Ovary (tissue), 10 donors: ENCODE data around the gene NOS3. TPM values are rescaled to one million over a fixed set of nuclear protein-coding genes. Genes with fewer than 3 reads are reported as not detected.
A peak's percentile ranks its signal among the peaks of the same experiment; 100 is the strongest.

Source experiments
- DNase-seq, 5 donors: peaks; one replicate each; pipeline ENCODE4 v3.0.0-alpha.2; 2019 to 2020
- H3K27ac ChIP-seq, 2 donors: fragments of 200-600 bp; one replicate each; pipeline versions ENCODE4 v1.5.1 to v1.8.0; 2019 to 2022
- H3K27me3 ChIP-seq: fragments of 200-600 bp; one replicate; pipeline ENCODE4 v1.8.0; 2022
- H3K36me3 ChIP-seq: fragments of 200-600 bp; sonication (generic); one replicate; pipeline ENCODE4 v1.5.1; 2019
- H3K4me1 ChIP-seq: one replicate; pipeline ENCODE4 v1.8.1; 2013; ENCODE audit warnings: mild to moderate bottlenecking, moderate library complexity; ENCODE audit not compliant: insufficient read depth
- H3K4me3 ChIP-seq: fragments of 200-600 bp; sonication (generic); one replicate; pipeline ENCODE4 v1.5.1; 2017
- H3K9me3 ChIP-seq, 2 donors: fragments of 200-600 bp in 1 of 2; sonication (generic) in 1 of 2; one replicate each; pipeline versions ENCODE4 v1.5.1 to v1.8.1; 2013 to 2019; ENCODE audit warnings: mild to moderate bottlenecking in 1 of 2, moderate library complexity in 1 of 2
- CTCF ChIP-seq, 3 donors: fragments of 450-650 bp in 2 of 3; fragments of 200-600 bp in 1 of 3; IDR thresholded peaks; one replicate each; pipeline versions ENCODE4 v1.5.1 to v1.8.0; 2016 to 2022; ENCODE audit warnings: antibody characterized with exemption in 3 of 3, mild to moderate bottlenecking in 1 of 3
- EP300 ChIP-seq: sonication (generic); formaldehyde crosslinking; IDR thresholded peaks from one replicate; pipeline ENCODE4 v1.6.1; 2017; ENCODE audit warnings: antibody characterized with exemption
- POLR2A ChIP-seq: fragments of 450-650 bp; IDR thresholded peaks from one replicate; pipeline ENCODE4 v1.6.1; 2017; ENCODE audit warnings: antibody characterized with exemption, mild to moderate bottlenecking, moderate library complexity
- WGBS, 3 donors: extraction: QIAGEN DNeasy Blood & Tissue Kit in 1 of 3; methylation state at CpG; one replicate each; pipeline versions ENCODE4 v1.1.5 to v1.1.7; 2013 to 2017; 5-methylcytosine and 5-hydroxymethylcytosine counted together
- intact Hi-C, 4 donors: fragments of 100-400 bp; cut with DNase I; formaldehyde crosslinking; loops; one replicate each; pipeline versions ENCODE4 v1.11.0 to v1.15.1; 2022 to 2023
- long read RNA-seq, 3 donors: library from polyadenylated mRNA in 2 of 3; unstranded in 2 of 3; transcript quantifications; one replicate each; pipeline ENCODE4 v2.0.0 and lab custom pipeline, GENCODE V29; 2021 to 2026
- polyA plus RNA-seq, 2 donors: library from polyadenylated mRNA; stranded (reverse); fragments of 200-250 nt in 1 of 2; fragments of 350-450 nt in 1 of 2; fragmentation: Illumina TruSeq in 1 of 2; extraction: RNeasy Lipid Tissue Mini Kit (QIAGEN cat#74804) in 1 of 2; gene quantifications; one replicate each; pipeline ENCODE4 v1.2.3, GENCODE V29; 2013 to 2014
- total RNA-seq, 7 donors: library from RNA; depleted of rRNA in 2 of 7; stranded (reverse); fragments of >200 nt in 2 of 7; fragmentation: NEBNext Ultra II Directional in 3 of 7; extraction: Animal tissue kit (Norgen Biotek cat#: 25700) in 3 of 7; gene quantifications; one replicate each; pipeline versions ENCODE4 v1.1.0 to v1.2.4, GENCODE V29; 2016 to 2023
- donor health status: DM: no; HTN: no; CAD: no; lungs with moderate emphysema.
- donor health status: DM: no; HTN: no; CAD: no.
- donor health status: Bipolar disorder and iron deficiency.
- donor health status: DM: yes; HTN: yes; CAD: no.
- donor health status: DM: no; HTN: no; CAD: no.
- donor health status: DM: yes; HTN: yes; CAD: no.

The NOS3 gene
- total RNA-seq, result 10 to 100 TPM in 1 of 7 donors, 1 to 10 TPM in 6; 2.9 to 26.0 (median 5.4) TPM
- polyA plus RNA-seq, result 1 to 10 TPM; 1.0 to 8.9 TPM
- long read RNA-seq, donor 1, partial matches to known transcripts, result 5 of 8 reads
- long read RNA-seq, donor 1, other reads (novel, unspliced or antisense), result 3 of 8 reads
- long read RNA-seq, donor 2, result 0 reads
- long read RNA-seq, donor 3, partial matches to known transcripts, result 19 of 22 reads
- long read RNA-seq, donor 3, other reads (novel, unspliced or antisense), result 3 of 22 reads

- H3K4me1 ChIP-seq, result peaks cover 5% of the 10 kb centered on the region
- H3K36me3 ChIP-seq, result no peaks in the 10 kb centered on the region
- 88 to 96% (median 93%) methylated on average over 12 of the region's 12 CpGs for WGBS, 3 donors
- no peak for DNase-seq
- no peaks in the 10 kb centered on the region for H3K27me3 ChIP-seq
- H3K27ac ChIP-seq, result no peak within 1 kb of the TSS
- no peak for TF ChIP-seq EP300
- TF ChIP-seq CTCF (IDR thresholded peaks at IDR 0.05), result no peak
- TF ChIP-seq POLR2A, result no peak
- no peaks in the 10 kb centered on the region for H3K9me3 ChIP-seq
- intact Hi-C loops, result no loop called here
- no peak within 1 kb of the TSS for H3K4me3 ChIP-seq
Measured at GRCh38 chr7:150990416-150991186, at the start of gene NOS3. NOS3 (plus strand) TSS chr7:150991017; CDS start chr7:150993804, 2,787 bp downstream.

DNA sequence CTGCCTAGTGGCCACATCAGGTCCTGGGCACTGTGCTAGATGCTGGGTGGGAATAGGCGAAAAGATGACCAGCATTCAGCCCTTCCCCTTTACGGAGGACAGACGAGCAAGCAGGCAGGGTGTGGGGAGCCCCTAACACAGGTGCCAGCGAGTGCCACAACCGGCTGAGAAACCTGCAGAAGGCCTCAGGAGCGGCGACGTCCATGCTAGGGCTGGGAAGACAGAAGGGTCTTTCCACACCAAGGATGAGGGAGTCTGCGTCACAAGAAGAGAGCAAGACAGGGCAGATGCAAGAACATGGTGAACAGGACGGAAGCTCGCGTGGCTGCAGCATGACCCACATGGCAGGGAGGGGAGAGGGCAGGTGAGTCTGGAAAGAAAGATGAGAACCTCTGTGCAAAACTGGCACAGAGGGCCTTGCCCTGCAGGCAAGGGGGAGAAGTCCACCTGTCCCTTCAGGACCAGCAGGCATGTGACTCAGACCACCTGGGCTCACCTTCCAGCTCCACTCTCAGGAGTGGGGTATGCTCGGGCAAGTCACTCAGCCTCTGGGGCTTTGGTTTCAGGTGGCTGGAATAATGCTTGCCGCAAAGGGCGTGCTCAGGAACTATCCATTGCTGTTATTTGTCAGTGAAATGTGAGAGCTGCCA is 49.3 kb upstream of the NOS3 start:
- Histone ChIP-seq H3K9me3 (no peaks in the 10 kb centered on the region), H3K4me1 (no peaks in the 10 kb centered on the region), H3K36me3 (no peaks in the 10 kb centered on the region), H3K4me3 (no peak overlapping the region), H3K27ac (no peak overlapping the region), H3K27me3 (no peaks in the 10 kb centered on the region)
- intact Hi-C loops, result no loop called here
- no peak for TF ChIP-seq CTCF (IDR thresholded peaks at IDR 0.05)
- no peak for TF ChIP-seq POLR2A
- TF ChIP-seq EP300, result no peak
- no peak for DNase-seq
- 83 to 94% (median 89%) methylated on average over 15 of the region's 15 CpGs for WGBS, 3 donors

DNA sequence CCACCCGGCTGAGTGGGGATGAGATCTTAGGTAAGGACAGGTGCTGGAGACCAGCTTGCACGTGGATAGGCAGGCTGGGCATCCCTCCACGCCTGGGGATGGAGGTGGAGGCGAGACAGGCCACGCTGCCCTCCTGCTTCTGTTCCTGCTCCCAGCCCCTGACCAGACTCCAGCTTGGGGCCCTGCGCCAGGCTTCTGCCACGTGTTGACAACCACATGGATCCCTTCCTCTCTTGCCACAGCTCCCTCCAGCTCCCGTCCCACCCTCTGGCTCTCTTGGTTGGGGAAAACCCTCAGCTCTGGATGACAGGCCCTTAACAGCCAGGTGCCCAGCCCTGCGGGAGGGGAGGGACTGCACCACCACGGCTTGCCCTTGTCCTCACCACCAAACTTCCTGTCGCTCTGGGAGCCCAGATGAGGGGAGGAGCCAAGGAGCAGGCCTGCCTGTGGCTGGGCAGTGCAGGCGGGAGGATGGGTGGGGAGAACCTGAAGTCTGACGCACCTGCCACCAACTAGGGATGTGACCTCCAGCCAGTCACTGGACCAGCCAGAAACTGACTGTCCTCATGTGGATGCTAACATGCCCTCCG is 48.7 kb upstream of the NOS3 start:
- peak in 2 of 5 donors; percentile 29 to 34 for DNase-seq
- TF ChIP-seq POLR2A, result no peak
- no peak for TF ChIP-seq EP300
- TF ChIP-seq CTCF (IDR thresholded peaks at IDR 0.05), result no peak
- Histone ChIP-seq H3K27me3 (no peaks in the 10 kb centered on the region), H3K4me3 (no peak overlapping the region), H3K9me3 (no peaks in the 10 kb centered on the region), H3K4me1 (no peaks in the 10 kb centered on the region), H3K27ac (no peak overlapping the region), H3K36me3 (no peaks in the 10 kb centered on the region)
- WGBS, 3 donors, result 40 to 48% (median 44%) methylated on average over 14 of the region's 14 CpGs
- intact Hi-C loops, result no loop called here

GRCh38 chr7:150942591-150943452 is 48.0 kb upstream of the NOS3 start:
- WGBS, 3 donors, result 69 to 78% (median 74%) methylated on average over 13 of the region's 13 CpGs
- Histone ChIP-seq H3K36me3 (no peaks in the 10 kb centered on the region), H3K27me3 (no peaks in the 10 kb centered on the region), H3K4me1 (no peaks in the 10 kb centered on the region), H3K9me3 (no peaks in the 10 kb centered on the region), H3K27ac (no peak overlapping the region), H3K4me3 (no peak overlapping the region)
- TF ChIP-seq CTCF (IDR thresholded peaks at IDR 0.05) (no peak), POLR2A (no peak), EP300 (no peak)
- DNase-seq, result no peak
- intact Hi-C loops, result no loop called here
